ENCODE data around the gene RBM15B. TPM values are rescaled to one million over a fixed set of nuclear protein-coding genes. Genes with fewer than 3 reads are reported as not detected.

Gene RBM15B
- total and polyA plus RNA-seq, 9 of the 15 experiments (the other 6 are each of a cell fraction or from before 2014, with no cell fraction given) = 1.8 to 21.0 (median 10.5) TPM

DNA sequence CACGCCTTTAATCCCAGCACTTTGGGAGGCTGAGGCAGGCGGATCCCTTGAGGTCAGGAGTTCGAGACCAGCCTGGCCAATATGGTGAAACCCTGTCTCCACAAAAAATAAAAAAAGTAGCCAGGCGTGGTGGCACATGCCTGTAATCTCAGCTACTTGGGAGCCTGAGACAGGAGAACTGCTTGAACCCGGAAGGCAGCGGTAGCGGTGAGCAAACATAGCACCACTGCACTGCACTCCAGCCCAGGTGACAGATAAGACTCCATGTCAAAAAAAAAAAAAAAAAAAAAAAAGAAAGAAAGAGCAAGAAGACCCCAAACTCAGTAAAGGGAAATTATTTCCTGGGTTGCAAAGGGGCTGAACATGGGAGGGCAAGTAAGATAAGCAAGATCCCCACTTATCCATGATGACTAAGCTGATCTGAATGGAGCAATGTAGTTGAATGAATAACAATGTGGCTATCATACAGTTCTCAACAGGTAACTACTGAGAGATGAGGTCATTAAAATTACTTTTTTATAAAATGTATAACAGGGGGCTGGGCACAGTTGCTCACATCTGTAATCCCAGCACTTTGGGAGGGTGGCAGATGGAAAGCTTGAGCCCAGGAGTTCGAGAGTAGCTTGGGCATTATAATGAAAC lies 46.0 kb downstream of the RBM15B start:
- CTCF ChIA-PET (ENCODE audit: low intra/inter-chr PET ratio) = no interaction called here
- in situ Hi-C loops (cut with MboI) = no loop called here

More for the DNA sequence above, 46.0 kb downstream of the RBM15B start:
- FAIRE-seq (no peak), DNase-seq (ENCODE audit: extremely low read depth in 1 of 4, low spot score in 3 of 4) (no peak), ATAC-seq (no peak)
- Histone ChIP-seq H3K27me3 (ENCODE audit: control insufficient read depth in 2 of 2, insufficient read depth in 2 of 2, low read length in 2 of 2) (no peaks in the 10 kb centered on the region), H3K79me2 (ENCODE audit: control insufficient read depth, insufficient read depth, low read length) (no peaks in the 10 kb centered on the region; the same call in 2 of the 3 replicates), H3K9me1 (ENCODE audit: control insufficient read depth, insufficient read depth, low read length) (no peaks in the 10 kb centered on the region), H2AFZ (ENCODE audit: low read depth, low read length) (no peak overlapping the region), H3K36me3 (ENCODE audit: control insufficient read depth, insufficient read depth, low read length) (peaks cover 42% of the 10 kb centered on the region), H3K4me2 (ENCODE audit: insufficient read depth, low read length) (no peak overlapping the region), H3K9me3 (replicated peaks; ENCODE audit: control insufficient read depth, insufficient read depth, low read depth, low read length) (no peaks in the 10 kb centered on the region), H3K27ac (ENCODE audit: extremely low read depth, low read depth, low read length) (no peak overlapping the region), H4K20me1 (replicated peaks; ENCODE audit: control insufficient read depth, insufficient read depth, low read length) (no peaks in the 10 kb centered on the region), H3K4me3 (no peak overlapping the region), H3K4me1 (replicated peaks in 1 of 2; ENCODE audit: control insufficient read depth in 2 of 2, insufficient read depth in 2 of 2, low read length in 2 of 2) (no peaks in the 10 kb centered on the region), H3K9ac (ENCODE audit: insufficient read depth in 1 of 2, low read depth in 2 of 2, low read length in 2 of 2) (no peak overlapping the region)
- intact Hi-C loops (cut with micrococcal nuclease) = no loop called here
- TF ChIP-seq BRF1 (IDR thresholded peaks at IDR 0.05; ENCODE audit: borderline replicate concordance, extremely low read depth, insufficient read length) = no peak
- TF ChIP-seq ZBED1 (IDR thresholded peaks at IDR 0.05) = no peak
- TF ChIP-seq MYBL2 (IDR thresholded peaks at IDR 0.05; ENCODE audit: low read depth) = no peak
- TF ChIP-seq MYBL2 (CRISPR knock-in tag; IDR thresholded peaks at IDR 0.05; ENCODE audit: borderline replicate concordance) = no peak
- no peak for TF ChIP-seq POLR2AphosphoS2 (IDR thresholded peaks at IDR 0.05; ENCODE audit: low read length)
- TF ChIP-seq, protein P1, sequence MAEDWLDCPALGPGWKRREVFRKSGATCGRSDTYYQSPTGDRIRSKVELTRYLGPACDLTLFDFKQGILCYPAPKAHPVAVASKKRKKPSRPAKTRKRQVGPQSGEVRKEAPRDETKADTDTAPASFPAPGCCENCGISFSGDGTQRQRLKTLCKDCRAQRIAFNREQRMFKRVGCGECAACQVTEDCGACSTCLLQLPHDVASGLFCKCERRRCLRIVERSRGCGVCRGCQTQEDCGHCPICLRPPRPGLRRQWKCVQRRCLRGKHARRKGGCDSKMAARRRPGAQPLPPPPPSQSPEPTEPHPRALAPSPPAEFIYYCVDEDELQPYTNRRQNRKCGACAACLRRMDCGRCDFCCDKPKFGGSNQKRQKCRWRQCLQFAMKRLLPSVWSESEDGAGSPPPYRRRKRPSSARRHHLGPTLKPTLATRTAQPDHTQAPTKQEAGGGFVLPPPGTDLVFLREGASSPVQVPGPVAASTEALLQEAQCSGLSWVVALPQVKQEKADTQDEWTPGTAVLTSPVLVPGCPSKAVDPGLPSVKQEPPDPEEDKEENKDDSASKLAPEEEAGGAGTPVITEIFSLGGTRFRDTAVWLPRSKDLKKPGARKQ (CRISPR knock-in tag; IDR thresholded peaks at IDR 0.05) = no peak
- no TSS peak for BruUV-seq (replicated peaks)
- WGBS (ENCODE audit: insufficient coverage, low coverage, missing lambda C conversion rate) = 67% methylated on average over 3 of the region's 8 CpGs
- POLR2A ChIA-PET = no interaction called here

All from K562 (cell line).